Activated CD4-positive, alpha-beta memory T cell treated with anti-CD3 and anti-CD28 coated beads, Interleukin-2, amount 10 ng/mL, durations not matched to agents 7 days and 5 days (primary cell): ENCODE data around the gene ULK4. TPM values are rescaled to one million over a fixed set of nuclear protein-coding genes. Genes with fewer than 3 reads are reported as not detected.
"Not testable (repeated sequence)": the region's sequence is repeated elsewhere in the genome, so short reads cannot be mapped to it uniquely, and the experiment has no call there.

ENCODE experiments used
- CTCF ChIA-PET: fragments of 350-600 bp; sonication (Branson Sonifier 250); formaldehyde crosslinking; loops from one replicate; lab custom pipeline; 2021; ENCODE audit warnings: antibody characterized with exemption, inconsistent platforms; lab: Charles Lee
- POLR2A ChIA-PET: fragments of 350-600 bp; sonication (Branson Sonifier 250); formaldehyde crosslinking; loops from one replicate; lab custom pipeline; 2021; ENCODE audit warnings: antibody characterized with exemption; lab: Charles Lee
- DNase-seq: peaks from one replicate; pipeline ENCODE4 v3.0.0-alpha.2; 2020
- H3K27ac Mint-ChIP-seq: one replicate; pipeline ENCODE4 v1.8.0; 2021; ENCODE audit warnings: mild to moderate bottlenecking, mixed read lengths
- H3K27me3 Mint-ChIP-seq: one replicate; pipeline ENCODE4 v1.8.0; 2021; ENCODE audit warnings: mixed read lengths
- H3K36me3 Mint-ChIP-seq: one replicate; pipeline ENCODE4 v1.8.0; 2021; ENCODE audit warnings: low read depth, mixed read lengths
- H3K4me1 Mint-ChIP-seq: one replicate; pipeline ENCODE4 v1.8.0; 2021; ENCODE audit warnings: mixed read lengths
- H3K4me3 Mint-ChIP-seq: one replicate; pipeline ENCODE4 v1.8.0; 2021; ENCODE audit warnings: mild to moderate bottlenecking, mixed read lengths
- H3K9me3 Mint-ChIP-seq: one replicate; pipeline ENCODE4 v1.8.0; 2021; ENCODE audit warnings: mixed read lengths
- total RNA-seq, 2 experiments: library from RNA; stranded (reverse); gene quantifications; one replicate each; pipeline ENCODE4 v1.2.3, GENCODE V29; 2021

The ULK4 gene
- total RNA-seq, 2 experiments from 2014 or later: 14.1 to 18.2 TPM

- Mint-ChIP-seq H3K27me3 (no peaks in the 10 kb centered on the region), H3K4me3 (no peak overlapping the region), H3K27ac (no peak overlapping the region)
These were observed 310.2 kb downstream of the ULK4 start for GRCh38 chr3:41651718-41652117.

GRCh38 chr3:41650406-41650805 is 311.5 kb downstream of the ULK4 start:
- no peaks in the 10 kb centered on the region for H3K27me3 Mint-ChIP-seq
- ChIA-PET POLR2A (no interaction called here), CTCF (no interaction called here)
- no peak overlapping the region for H3K4me3 Mint-ChIP-seq
- no peaks in the 10 kb centered on the region for H3K4me1 Mint-ChIP-seq
- no peak overlapping the region for H3K27ac Mint-ChIP-seq
- no peak for DNase-seq
- peaks cover 3% of the 10 kb centered on the region for H3K36me3 Mint-ChIP-seq
- peaks cover 17% of the 10 kb centered on the region for H3K9me3 Mint-ChIP-seq

More at GRCh38 chr3:41651718-41652117, 310.2 kb downstream of the ULK4 start:
- no peak for DNase-seq
- CTCF ChIA-PET: no interaction called here
- POLR2A ChIA-PET: no interaction called here
- Mint-ChIP-seq H3K9me3 (peaks cover 13% of the 10 kb centered on the region), H3K36me3 (peaks cover 3% of the 10 kb centered on the region), H3K4me1 (no peaks in the 10 kb centered on the region)

GRCh38 chr3:41649129-41649739 is 312.7 kb downstream of the ULK4 start:
- H3K4me3 Mint-ChIP-seq: no peak overlapping the region
- DNase-seq: no peak
- H3K4me1 Mint-ChIP-seq: no peaks in the 10 kb centered on the region
- no peak overlapping the region for H3K27ac Mint-ChIP-seq
- ChIA-PET CTCF (no interaction called here), POLR2A (no interaction called here)
- peaks cover 17% of the 10 kb centered on the region for H3K9me3 Mint-ChIP-seq
- peaks cover 3% of the 10 kb centered on the region for H3K36me3 Mint-ChIP-seq
- no peaks in the 10 kb centered on the region for H3K27me3 Mint-ChIP-seq

GRCh38 chr3:41647730-41648129 is 314.2 kb downstream of the ULK4 start:
- H3K9me3 Mint-ChIP-seq: peaks cover 17% of the 10 kb centered on the region
- CTCF ChIA-PET, H3K4me1 Mint-ChIP-seq, POLR2A ChIA-PET, H3K27me3 Mint-ChIP-seq, DNase-seq, H3K36me3 Mint-ChIP-seq, H3K4me3 Mint-ChIP-seq, H3K27ac Mint-ChIP-seq: not testable (repeated sequence)

- CTCF ChIA-PET: no interaction called here
- Mint-ChIP-seq H3K27ac (no peak overlapping the region), H3K4me3 (no peak overlapping the region), H3K36me3 (no peaks in the 10 kb centered on the region), H3K9me3 (no peaks in the 10 kb centered on the region), H3K27me3 (no peaks in the 10 kb centered on the region), H3K4me1 (no peaks in the 10 kb centered on the region)
- POLR2A ChIA-PET: no interaction called here
- no peak for DNase-seq
These were observed 321.8 kb downstream of the ULK4 start for GRCh38 chr3:41640076-41640475.

GRCh38 chr3:41638381-41638780 is 323.5 kb downstream of the ULK4 start:
- no peaks in the 10 kb centered on the region for H3K27me3 Mint-ChIP-seq
- no peak overlapping the region for H3K4me3 Mint-ChIP-seq
- no peak for DNase-seq
- H3K9me3 Mint-ChIP-seq: no peaks in the 10 kb centered on the region
- ChIA-PET POLR2A (no interaction called here), CTCF (no interaction called here)
- H3K4me1 Mint-ChIP-seq: no peaks in the 10 kb centered on the region
- H3K36me3 Mint-ChIP-seq: no peaks in the 10 kb centered on the region
- no peak overlapping the region for H3K27ac Mint-ChIP-seq

GRCh38 chr3:41632700-41633099 is 329.2 kb downstream of the ULK4 start:
- CTCF ChIA-PET: no interaction called here
- Mint-ChIP-seq H3K36me3 (no peaks in the 10 kb centered on the region), H3K9me3 (no peaks in the 10 kb centered on the region)

GRCh38 chr3:41630708-41631107 is 331.2 kb downstream of the ULK4 start:
- DNase-seq: no peak
- CTCF ChIA-PET: no interaction called here
- Mint-ChIP-seq H3K27ac (no peak overlapping the region), H3K27me3 (no peaks in the 10 kb centered on the region), H3K36me3 (no peaks in the 10 kb centered on the region), H3K4me3 (no peak overlapping the region), H3K9me3 (no peaks in the 10 kb centered on the region), H3K4me1 (no peaks in the 10 kb centered on the region)
- POLR2A ChIA-PET: no interaction called here

More at GRCh38 chr3:41632700-41633099, 329.2 kb downstream of the ULK4 start:
- no peak for DNase-seq
- Mint-ChIP-seq H3K27me3 (no peaks in the 10 kb centered on the region), H3K4me1 (no peaks in the 10 kb centered on the region), H3K4me3 (no peak overlapping the region), H3K27ac (no peak overlapping the region)
- POLR2A ChIA-PET: no interaction called here

- Mint-ChIP-seq H3K4me1 (no peaks in the 10 kb centered on the region), H3K4me3 (no peak overlapping the region), H3K27ac (no peak overlapping the region), H3K27me3 (no peaks in the 10 kb centered on the region), H3K9me3 (no peaks in the 10 kb centered on the region), H3K36me3 (no peaks in the 10 kb centered on the region)
- POLR2A ChIA-PET: no interaction called here
- DNase-seq: no peak
- CTCF ChIA-PET: no interaction called here
These were observed 331.9 kb downstream of the ULK4 start for GRCh38 chr3:41629986-41630385.

- H3K4me1 Mint-ChIP-seq: no peaks in the 10 kb centered on the region
- DNase-seq: no peak
- ChIA-PET POLR2A (no interaction called here), CTCF (no interaction called here)
- no peak overlapping the region for H3K4me3 Mint-ChIP-seq
- no peaks in the 10 kb centered on the region for H3K9me3 Mint-ChIP-seq
- H3K36me3 Mint-ChIP-seq: no peaks in the 10 kb centered on the region
- no peak overlapping the region for H3K27ac Mint-ChIP-seq
- no peaks in the 10 kb centered on the region for H3K27me3 Mint-ChIP-seq
These were observed 332.8 kb downstream of the ULK4 start for GRCh38 chr3:41629072-41629471.

GRCh38 chr3:41627477-41628087 is 334.3 kb downstream of the ULK4 start:
- ChIA-PET POLR2A (no interaction called here), CTCF (no interaction called here)
- DNase-seq: no peak
- no peak overlapping the region for H3K27ac Mint-ChIP-seq
- no peaks in the 10 kb centered on the region for H3K36me3 Mint-ChIP-seq
- H3K9me3 Mint-ChIP-seq: no peaks in the 10 kb centered on the region
- H3K4me3 Mint-ChIP-seq: no peak overlapping the region
- no peaks in the 10 kb centered on the region for H3K4me1 Mint-ChIP-seq
- H3K27me3 Mint-ChIP-seq: no peaks in the 10 kb centered on the region

- Mint-ChIP-seq H3K4me1 (peaks cover 11% of the 10 kb centered on the region), H3K9me3 (no peaks in the 10 kb centered on the region), H3K36me3 (no peaks in the 10 kb centered on the region), H3K4me3 (no peak overlapping the region), H3K27me3 (peaks cover 2% of the 10 kb centered on the region), H3K27ac (no peak overlapping the region)
- POLR2A ChIA-PET: no interaction called here
- CTCF ChIA-PET: interaction anchor here (0.6 kb wide), 1 partner anchor 11 kb away, joined by 4 read pairs; no protein-coding TSS in a partner anchor
- no peak for DNase-seq
These were observed 349.1 kb downstream of the ULK4 start for GRCh38 chr3:41612853-41613252.

- Mint-ChIP-seq H3K27me3 (peaks cover 6% of the 10 kb centered on the region), H3K4me1 (peaks cover 11% of the 10 kb centered on the region), H3K36me3 (no peaks in the 10 kb centered on the region), H3K4me3 (no peak overlapping the region), H3K27ac (no peak overlapping the region), H3K9me3 (no peaks in the 10 kb centered on the region)
- no peak for DNase-seq
- CTCF ChIA-PET: no interaction called here
- POLR2A ChIA-PET: no interaction called here
These were observed 350.9 kb downstream of the ULK4 start for GRCh38 chr3:41611008-41611407.

- no peak overlapping the region for H3K4me3 Mint-ChIP-seq
These were observed 353.6 kb downstream of the ULK4 start for GRCh38 chr3:41608347-41608746.

More at GRCh38 chr3:41608347-41608746, 353.6 kb downstream of the ULK4 start:
- Mint-ChIP-seq H3K4me1 (peaks cover 11% of the 10 kb centered on the region), H3K36me3 (no peaks in the 10 kb centered on the region), H3K9me3 (no peaks in the 10 kb centered on the region), H3K27ac (no peak overlapping the region), H3K27me3 (peaks cover 6% of the 10 kb centered on the region)
- ChIA-PET POLR2A (no interaction called here), CTCF (no interaction called here)
- no peak for DNase-seq
